GM18517 (cell line): Measurements from ENCODE around the gene SETDB2.

Experiments
- ATAC-seq: cut with Tn5 transposase; IDR thresholded peaks from one replicate; pipeline ENCODE4 v1.9.1; 2021; ENCODE audit warnings: mild to moderate bottlenecking, moderate library complexity; ENCODE audit not compliant: unreplicated experiment

The SETDB2 gene, protein sequence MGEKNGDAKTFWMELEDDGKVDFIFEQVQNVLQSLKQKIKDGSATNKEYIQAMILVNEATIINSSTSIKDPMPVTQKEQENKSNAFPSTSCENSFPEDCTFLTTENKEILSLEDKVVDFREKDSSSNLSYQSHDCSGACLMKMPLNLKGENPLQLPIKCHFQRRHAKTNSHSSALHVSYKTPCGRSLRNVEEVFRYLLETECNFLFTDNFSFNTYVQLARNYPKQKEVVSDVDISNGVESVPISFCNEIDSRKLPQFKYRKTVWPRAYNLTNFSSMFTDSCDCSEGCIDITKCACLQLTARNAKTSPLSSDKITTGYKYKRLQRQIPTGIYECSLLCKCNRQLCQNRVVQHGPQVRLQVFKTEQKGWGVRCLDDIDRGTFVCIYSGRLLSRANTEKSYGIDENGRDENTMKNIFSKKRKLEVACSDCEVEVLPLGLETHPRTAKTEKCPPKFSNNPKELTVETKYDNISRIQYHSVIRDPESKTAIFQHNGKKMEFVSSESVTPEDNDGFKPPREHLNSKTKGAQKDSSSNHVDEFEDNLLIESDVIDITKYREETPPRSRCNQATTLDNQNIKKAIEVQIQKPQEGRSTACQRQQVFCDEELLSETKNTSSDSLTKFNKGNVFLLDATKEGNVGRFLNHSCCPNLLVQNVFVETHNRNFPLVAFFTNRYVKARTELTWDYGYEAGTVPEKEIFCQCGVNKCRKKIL

DNA sequence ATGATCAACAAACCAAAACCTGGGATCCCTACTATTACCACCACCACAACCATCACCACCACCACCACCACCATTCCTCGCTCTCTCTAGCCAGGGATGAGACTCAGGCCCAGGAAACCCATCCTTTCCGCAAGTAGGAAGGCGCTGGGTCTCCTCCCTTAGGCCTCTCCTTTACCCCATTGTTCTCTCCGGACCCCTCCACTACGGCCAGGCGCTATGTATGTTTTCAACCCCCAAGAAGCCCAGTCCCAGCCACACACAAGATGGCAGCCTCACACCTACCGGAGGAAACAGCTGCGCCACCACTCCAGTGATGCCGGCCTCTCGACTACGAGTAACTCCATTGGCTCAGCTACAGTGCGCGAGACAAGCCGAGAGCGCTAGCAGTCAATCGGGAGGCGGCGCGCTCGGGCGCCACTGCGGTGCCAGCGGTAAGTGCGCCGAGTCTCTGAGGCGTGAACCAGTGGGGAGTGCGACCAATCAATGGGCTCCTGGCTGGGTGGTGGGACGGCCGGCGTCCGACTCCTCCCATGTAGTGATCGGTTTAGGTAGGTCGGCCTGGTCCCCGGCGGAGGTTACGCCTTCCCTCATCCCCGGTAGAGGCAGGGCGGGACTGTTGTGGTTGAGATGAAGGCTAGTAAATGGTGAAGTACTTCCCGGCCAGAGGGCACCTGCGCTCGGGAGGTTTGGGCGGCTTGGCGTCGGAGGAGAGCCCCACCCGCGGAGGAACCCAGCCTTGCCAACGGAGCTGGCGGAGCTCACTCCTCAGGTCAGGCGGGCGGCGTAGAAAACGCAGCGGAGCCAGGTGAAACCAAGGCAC, at the start of gene SETDB2, which contains the start of gene CAB39L:
Gene SETDB2 (plus strand): TSS at position 571 of the 820 bp plus-strand sequence. CDS start 7,620 bp downstream, outside the sequence.
Gene CAB39L (minus strand): TSS at position 361 of the 820 bp plus-strand sequence. CDS start 61,154 bp downstream, outside the sequence.
- peak; percentile 93 for ATAC-seq

DNA sequence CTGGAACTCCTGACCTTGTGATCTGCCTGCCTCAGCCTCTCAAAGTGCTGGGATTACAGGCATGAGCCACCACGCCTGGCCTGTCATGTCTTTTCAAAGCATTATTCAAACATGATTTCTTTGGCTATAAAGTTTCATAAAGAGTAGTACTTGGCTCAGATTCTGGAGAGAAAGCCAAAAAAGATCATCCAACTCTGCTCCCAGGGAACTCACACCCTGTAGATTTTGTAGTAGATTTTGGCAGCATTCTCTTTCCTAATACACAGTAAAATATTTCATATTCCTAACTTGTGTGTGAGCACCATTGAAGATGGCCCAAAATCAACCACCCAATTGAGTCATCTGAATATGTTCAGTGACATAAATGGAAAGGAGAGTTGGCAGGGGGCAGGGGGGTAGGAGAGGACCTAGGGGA, 48.6 kb upstream of the SETDB2 start:
- ATAC-seq: no peak

DNA sequence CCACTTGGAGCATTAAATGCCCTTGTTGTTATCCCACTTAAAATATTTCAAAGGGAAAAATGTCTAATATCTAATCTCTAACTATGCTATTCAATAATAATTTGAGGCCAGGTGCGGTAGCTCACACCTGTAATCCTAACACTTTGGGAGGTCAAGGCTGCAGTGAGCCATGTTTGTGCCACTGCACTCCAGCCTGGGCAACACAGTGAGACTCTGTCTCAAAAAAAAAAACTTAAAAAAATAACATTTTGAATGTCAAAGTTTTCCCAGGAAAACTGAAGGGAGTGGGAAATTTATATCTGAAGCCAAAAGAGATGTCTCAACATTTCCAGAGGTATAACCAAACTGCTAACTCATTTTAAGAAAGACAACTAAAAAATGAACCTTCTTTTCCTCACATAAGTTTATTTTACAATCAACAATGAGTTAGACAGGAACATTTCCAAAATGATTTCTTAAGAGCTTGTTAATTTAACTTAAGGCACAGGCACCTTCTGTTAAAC, 48.1 kb upstream of the SETDB2 start:
- no peak for ATAC-seq

DNA sequence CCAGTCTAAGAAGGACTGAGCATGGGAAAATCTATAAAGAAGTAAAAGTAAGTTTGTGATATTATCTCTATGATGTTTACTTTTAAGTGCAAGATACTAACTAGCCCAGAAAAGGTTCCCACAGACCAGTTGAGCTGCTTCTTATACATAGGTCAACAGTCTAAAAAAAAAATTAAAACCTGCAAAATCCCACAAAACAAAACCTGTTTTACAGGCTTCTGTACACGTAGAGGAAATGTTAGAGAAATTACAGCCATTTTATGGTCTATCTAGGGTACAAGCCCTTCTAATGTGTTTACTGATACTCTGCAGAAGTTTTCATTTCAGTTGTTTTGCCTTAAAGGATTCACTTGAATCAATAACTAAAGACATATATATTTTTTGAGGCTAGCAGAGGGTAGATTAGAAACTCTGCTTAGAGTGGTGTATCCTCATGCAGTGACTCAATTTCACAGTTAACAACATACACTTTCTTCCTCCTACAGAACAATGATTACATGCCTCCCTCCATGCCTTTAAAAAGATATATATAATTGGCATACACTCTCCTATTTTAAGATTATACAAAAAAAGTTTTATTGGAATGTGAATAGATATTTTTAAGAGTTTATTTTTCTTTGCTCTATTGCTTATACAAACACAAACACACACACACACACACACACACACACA, 44.1 kb upstream of the SETDB2 start:
- no peak for ATAC-seq

DNA sequence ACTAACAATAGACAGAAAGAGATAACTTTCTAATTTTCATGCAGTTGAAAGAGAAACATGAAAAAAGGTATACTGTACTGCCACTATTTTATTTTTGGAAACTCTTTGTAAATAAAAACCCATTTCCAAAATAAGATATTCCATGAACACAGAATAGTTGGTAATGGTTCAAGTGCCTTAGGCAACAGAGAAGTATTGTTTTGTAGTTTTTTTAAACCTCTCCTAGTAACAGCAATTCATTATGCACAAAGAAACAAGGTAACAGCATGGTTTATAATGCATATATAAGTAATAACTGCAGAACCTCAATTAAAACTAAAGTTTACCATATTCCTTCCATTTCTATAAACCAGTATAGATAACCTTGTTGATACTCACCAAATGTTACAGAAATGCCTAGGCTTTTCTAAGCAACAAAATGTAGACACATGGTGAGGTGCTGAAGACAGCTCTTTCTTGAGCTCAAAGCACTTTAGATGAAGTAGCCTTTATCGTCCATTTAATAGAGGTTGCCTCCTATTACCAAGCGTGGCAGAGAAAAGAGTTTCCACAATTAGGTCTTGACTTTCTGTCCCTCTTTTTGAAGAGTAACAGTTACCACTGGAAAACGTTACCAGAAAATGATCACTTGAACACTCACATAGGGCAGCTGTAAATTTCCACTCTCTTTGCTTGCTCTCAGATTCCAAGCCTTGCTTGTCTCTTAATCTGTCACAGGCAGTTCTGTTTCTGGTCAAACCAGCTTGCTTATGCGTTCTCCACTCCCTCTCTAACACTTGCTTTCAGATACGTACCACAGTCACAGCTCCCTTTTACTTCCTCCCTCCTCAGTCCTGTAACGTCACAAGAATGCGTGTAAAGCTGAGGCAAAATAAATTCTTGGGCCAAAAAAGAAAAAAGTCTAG, 43.1 kb upstream of the SETDB2 start:
- ATAC-seq: no peak

DNA sequence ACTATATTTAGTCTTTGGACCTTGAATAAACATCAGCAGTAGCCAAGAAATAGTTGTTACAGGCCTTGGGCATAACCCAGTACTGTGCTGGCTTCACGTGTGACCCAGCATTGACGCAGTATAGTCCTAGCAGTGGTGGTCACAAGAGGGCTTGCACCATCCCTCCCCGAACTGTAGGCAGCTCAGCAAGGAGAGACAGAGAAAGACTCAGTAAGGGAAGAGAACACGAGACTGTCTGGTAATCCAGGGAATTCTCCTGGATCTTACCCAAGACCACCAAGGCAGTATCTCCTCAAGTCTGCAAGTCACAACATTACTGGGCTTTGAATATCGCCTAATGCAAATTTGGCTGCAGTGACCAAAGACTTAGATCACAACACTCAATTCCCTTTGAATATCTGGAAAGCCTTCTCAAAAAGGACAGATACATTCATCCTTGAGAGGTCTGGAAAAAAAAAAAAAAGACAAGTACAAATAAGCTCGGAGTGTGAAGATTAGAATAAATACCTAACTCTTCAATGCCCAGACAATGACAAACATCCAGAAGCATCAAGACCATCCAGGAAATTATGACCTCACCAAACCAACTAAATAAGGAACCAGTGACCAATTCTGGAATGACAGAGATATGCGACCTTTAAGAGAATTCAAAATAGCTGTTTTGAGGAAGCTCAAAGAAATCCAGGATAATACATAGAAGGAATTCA, 39.9 kb upstream of the SETDB2 start:
- ATAC-seq: no peak

DNA sequence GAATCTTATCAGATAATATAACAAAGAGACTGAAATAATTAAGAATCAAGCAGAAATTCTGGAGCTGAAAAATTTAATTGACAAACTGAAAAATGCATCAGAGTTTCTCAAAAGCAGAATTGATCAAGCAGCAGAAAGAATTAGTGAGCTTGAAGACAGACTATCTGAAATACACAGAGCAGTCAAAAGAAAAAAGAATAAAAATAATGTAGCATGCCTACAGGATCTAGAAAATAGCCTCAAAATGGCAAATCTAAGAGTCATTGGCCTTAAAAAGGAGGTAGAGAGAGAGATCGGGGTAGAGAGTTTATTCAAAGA, 39.4 kb upstream of the SETDB2 start:
- ATAC-seq: no peak

DNA sequence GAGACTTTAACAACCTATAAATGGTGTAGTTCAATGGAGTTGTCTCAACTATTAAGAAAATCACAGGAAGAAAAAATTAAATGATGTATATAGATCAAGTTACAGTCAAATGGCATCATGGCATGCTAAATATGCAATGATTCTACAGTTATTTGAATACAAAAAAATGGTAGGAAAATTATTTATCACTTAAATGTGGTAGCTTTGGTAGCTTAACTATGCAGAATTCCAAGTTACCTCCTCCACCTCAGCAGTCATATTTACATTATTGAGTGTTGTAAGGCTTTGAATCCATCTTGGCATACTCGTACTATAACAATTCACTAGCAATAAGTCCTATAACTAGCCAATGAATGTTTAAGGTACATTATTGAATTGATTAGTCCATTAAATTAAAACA, 37.0 kb upstream of the SETDB2 start:
- ATAC-seq: no peak

DNA sequence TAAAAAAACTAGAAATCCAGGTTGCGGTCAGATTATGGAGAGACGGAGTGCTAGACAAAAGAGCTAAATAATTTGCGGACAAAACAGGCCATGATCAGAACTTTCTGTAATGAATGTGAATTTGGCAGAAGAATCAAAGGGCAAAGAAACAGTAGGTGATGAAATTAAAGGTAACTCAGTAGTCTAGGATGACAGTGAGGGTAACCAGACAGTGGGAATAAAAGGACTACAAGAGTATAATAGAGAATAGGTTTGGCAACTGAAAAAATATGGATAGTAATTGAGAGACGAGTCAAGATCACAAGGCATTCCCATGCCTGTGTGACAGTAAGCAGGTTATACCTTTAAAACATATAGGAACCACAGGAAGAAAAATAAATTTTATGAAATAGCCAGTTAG, 36.1 kb upstream of the SETDB2 start:
- no peak for ATAC-seq

DNA sequence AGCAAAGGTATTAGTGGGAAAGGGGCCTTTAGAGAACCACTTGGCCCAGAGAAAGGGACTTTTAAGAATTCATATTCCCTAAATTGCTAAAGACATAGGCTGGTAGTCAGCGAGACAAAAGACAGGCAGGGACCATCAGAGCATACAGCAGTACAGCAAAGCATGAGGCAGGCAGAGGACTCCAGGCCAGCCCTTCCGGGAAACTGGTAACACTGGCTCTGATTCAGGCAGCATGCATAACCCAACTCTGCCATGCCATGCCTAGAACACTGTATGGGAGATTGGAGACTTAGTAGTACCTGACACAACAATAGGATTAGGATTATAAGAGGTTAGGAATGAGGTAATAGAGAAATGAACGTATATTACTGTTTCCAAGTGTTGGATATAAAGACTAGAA, 35.1 kb upstream of the SETDB2 start:
- no peak for ATAC-seq

DNA sequence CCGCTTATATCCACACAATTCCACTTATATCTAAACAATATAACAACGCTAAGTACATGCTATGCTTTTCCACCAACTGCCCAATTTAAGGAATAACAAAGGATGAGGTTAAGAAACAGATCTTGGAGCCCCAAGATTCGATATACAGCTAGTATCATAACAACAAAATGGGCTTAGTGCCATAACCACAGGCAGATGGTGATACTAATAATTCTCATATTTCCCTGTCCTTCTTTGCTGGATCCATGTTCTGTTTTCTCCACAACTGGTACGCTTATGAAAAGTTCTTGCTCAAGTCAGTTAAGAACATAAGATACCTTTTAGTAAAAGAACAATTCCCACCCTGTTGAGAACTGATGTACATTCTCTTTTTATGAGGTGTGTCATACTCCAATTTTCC, 34.1 kb upstream of the SETDB2 start:
- ATAC-seq: no peak

DNA sequence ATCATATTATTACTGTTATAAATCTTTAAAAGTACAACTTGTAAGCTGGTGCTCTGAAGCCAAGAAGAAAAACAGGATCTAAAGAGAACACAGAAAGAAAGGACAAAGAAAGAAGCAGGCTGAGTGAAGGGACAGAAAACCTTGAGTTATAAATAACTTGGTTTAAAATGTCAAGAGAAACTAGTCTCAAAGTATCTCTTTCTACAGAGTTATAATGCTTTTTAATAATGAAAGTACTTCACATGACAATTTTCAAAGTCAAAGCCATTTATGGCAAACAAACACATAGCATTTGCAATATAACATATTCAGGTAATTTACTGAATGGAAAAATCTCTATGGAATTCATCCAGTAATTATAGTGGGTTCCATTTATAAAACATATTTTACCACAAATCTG, 33.6 kb upstream of the SETDB2 start:
- ATAC-seq: no peak

DNA sequence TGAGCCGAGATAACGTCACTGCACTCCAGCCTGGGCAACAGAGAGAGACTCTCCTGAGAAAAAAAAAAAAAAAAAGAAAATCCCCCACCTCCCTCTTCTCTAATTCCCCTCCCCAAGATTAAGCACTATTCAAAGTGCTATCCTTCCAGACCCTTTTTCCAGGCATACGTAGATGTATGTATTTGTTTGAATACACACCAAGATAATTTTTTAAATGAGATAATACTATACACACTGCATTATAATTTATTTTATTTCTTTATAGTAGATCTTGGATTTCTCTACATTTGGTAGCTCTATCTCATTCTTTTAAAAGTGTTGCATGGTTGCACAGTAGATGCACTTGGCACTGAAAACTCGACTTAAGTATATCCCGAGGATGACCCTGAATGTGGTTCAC, 32.7 kb upstream of the SETDB2 start:
- no peak for ATAC-seq

DNA sequence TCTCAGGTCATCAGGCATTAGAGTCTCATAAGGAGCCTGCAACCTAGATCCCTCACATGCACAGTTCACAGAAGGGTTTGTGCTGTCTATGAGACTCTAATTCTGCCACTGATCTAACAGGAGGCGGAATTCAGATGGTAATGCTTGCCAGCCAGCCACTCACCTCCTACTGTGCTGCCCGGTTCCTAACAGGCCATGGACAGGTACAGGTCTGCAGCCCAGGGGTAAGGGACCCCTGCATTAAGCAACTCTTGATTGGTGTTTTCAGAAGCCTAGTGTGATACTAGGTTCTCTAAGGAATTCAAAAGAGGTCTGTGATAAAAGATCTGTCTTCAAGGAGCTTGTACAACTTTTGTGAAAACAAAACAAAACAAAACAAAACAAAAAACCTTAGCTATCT, 31.3 kb upstream of the SETDB2 start:
- no peak for ATAC-seq

DNA sequence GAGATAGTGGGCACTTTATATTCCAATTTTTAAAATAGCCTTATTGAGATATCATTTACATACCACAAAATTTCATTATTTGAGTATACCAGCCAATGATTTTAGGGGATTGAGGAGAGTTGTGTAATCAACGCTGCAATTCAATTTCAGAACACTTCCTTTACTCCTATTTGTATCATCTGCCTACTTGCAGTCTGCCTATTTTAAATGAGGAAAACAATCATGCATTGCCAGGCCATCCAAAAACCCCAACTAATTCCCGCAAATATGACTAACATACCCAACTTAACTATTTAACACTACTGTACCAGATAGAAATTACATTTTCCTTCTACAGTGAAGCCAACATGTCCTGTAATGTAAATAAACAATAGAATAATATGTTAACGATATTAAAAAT, 26.9 kb upstream of the SETDB2 start:
- ATAC-seq: no peak

DNA sequence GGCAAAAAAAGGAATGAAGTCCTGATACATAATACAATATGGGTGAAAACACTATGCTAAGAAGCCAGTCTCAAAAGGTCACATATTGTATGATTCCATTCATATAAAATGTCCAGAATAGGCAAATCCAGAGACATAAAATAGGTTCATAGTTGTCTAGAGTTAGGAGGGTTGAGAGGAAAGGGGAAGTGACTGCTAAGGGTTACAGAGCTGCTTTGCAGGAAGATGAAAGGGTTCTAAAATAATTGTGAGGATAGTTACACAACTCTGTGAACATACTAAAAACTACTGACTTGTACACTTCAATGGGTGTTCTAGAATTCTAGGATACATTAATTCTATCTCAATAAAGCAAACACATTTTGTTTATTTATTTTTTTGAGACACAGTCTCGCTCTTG, 25.9 kb upstream of the SETDB2 start:
- ATAC-seq: no peak

DNA sequence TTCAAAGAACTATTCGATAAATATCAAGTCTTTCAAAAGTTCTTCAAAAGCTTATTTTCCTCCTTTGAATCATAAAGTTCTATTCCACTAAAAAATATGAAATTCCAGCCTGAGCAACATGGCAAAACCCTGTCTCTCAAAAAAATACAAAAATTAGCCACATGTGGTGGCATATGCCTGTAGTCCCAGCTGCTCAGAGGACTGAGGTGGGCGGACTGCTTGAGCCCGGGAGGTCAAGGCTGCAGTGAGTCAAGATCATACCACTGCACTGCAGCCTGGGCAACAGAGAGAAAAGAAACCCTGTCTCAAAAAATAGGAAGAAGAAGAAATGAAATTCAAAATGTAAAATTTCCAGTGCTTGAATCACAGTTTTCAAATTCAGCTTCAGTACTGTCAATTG, 24.8 kb upstream of the SETDB2 start:
- ATAC-seq: no peak

DNA sequence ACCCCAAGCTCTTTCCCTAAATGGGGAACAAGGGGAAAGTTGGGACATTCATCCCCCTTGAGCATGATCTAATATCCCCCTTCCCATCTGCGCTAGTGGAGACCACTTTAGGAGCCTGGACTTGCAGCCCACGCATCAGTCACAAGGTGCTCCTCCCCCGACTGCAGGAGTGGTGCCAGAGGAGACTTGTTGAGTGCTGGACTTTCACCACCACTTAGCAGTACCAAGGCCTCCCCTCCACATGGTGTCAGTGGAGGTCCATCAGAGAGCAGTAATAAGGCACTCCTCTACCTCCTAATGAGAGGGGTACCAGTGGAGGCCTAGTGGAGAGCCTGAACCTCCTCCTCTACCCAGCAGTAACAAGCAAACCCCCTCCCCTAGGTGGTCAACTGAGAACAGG, 22.7 kb upstream of the SETDB2 start:
- no peak for ATAC-seq

DNA sequence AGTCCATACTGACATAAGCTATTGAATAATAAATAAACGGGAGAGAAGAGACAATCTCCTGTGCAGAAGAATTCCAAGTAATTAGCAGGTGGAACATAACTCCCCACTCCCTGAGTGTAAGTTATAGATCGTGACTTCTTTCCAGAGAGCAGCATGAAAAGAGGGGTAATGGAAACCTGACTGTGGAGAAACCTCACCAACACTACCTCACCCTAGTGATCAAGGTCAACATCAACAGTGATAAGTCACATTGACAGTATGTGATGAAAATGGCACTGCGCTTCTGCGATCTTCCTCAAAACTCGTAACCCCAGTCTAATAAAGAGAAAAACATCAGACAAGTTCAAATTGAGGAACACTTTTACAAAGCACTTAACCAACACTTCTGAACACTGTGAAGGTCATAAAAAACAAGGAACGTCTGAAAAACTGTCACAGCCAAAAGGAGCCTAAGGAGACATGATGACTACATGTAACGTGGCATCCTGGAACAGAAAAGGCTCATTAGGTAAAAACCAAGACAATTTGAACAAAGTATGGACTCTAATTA, 20.0 kb upstream of the SETDB2 start:
- no peak for ATAC-seq
